ENCODE results near the gene RIPOR3. TPM values are rescaled to one million over a fixed set of nuclear protein-coding genes. Genes with fewer than 3 reads are reported as not detected.

RIPOR3 gene
- total RNA-seq, 1 experiment from 2014 or later: 0.46 TPM

- H3K27ac ChIP-seq (ENCODE audit: insufficient read length, low read depth, low read length): no peak overlapping the region
- no peak overlapping the region for H3K56ac ChIP-seq (ENCODE audit: insufficient read length, low read depth, low read length)
- no peak overlapping the region for H3T11ph ChIP-seq (ENCODE audit: low read length)
- no peak overlapping the region for H2AK5ac ChIP-seq (ENCODE audit: insufficient read length, low read length)
- H4K5ac ChIP-seq (ENCODE audit: insufficient read length, low read depth, low read length): no peak overlapping the region
- H2BK15ac ChIP-seq (ENCODE audit: low read depth, low read length): no peak overlapping the region
- H3K79me2 ChIP-seq (ENCODE audit: insufficient read depth, low read length): no peaks in the 10 kb centered on the region
- H3K9me3 Mint-ChIP-seq: no peaks in the 10 kb centered on the region
- no peak overlapping the region for H2BK12ac ChIP-seq (ENCODE audit: insufficient read length, low read depth, low read length)
- H3K14ac ChIP-seq (ENCODE audit: insufficient read depth, low read length): no peak overlapping the region
- no peaks in the 10 kb centered on the region for H3K27me3 Mint-ChIP-seq (ENCODE audit: low read depth)
- peaks cover 4 to 14% of the 10 kb centered on the region in 2 experiments for H3K4me1 Mint-ChIP-seq
- no peak overlapping the region for H3K4me3 Mint-ChIP-seq
- H2BK120ac ChIP-seq (ENCODE audit: low read depth, low read length, poor library complexity, severe bottlenecking): no peak overlapping the region
- no CpG with 5 or more reads among the region's 4 CpGs for WGBS (ENCODE audit: extremely low coverage, insufficient read length, low lambda C conversion rate)
- no peaks in the 10 kb centered on the region for H3K79me1 ChIP-seq (ENCODE audit: insufficient read depth, low read depth, low read length, poor library complexity, severe bottlenecking)
- H3K4me1 ChIP-seq (ENCODE audit: insufficient read depth, low read length): 0 out of 2 replicates have a peak, but pooled peaks cover 4% of the 10 kb centered on the region
- no peak overlapping the region for H4K8ac ChIP-seq (replicated peaks; ENCODE audit: insufficient read length, low read depth, low read length)
- no peak overlapping the region for H2BK20ac ChIP-seq (ENCODE audit: low read depth, low read length, poor library complexity, severe bottlenecking)
- no peak overlapping the region for H3K23ac ChIP-seq (ENCODE audit: insufficient read length, low read depth, low read length)
- no peak for DNase-seq
- no peaks in the 10 kb centered on the region for H3K9me3 ChIP-seq (ENCODE audit: control insufficient read depth, low read depth, low read length)
- no peaks in the 10 kb centered on the region for H3K23me2 ChIP-seq (ENCODE audit: insufficient read length, low read depth, low read length, poor library complexity, severe bottlenecking)
- H2AFZ ChIP-seq (ENCODE audit: low read length): no peak overlapping the region
- H3K18ac ChIP-seq (ENCODE audit: insufficient read length, low read depth, low read length): no peak overlapping the region
- no peak overlapping the region for H2BK5ac ChIP-seq (ENCODE audit: insufficient read length, low read length)
- no peak overlapping the region for H3K4me2 ChIP-seq (ENCODE audit: insufficient read depth, insufficient read length, low read length)
- no peaks in the 10 kb centered on the region for H3K27me3 ChIP-seq (ENCODE audit: insufficient read depth, low read length)
- H3K9ac ChIP-seq (ENCODE audit: extremely low read depth, insufficient read length, low read length): no peak overlapping the region
- no peak overlapping the region for H3K27ac Mint-ChIP-seq
- no peaks in the 10 kb centered on the region for H4K20me1 ChIP-seq (ENCODE audit: control insufficient read depth, insufficient read depth, insufficient read length)
- no peak for TF ChIP-seq CTCF (conservative IDR thresholded peaks at IDR 0.05)
- H4K91ac ChIP-seq (ENCODE audit: insufficient read length, low read depth, low read length): no peak overlapping the region
- no peaks in the 10 kb centered on the region for H3K36me3 Mint-ChIP-seq (ENCODE audit: insufficient read depth in 1 of 3, low read depth in 3 of 3)
- no peak overlapping the region for H3K4ac ChIP-seq (ENCODE audit: low read depth, low read length)
Observed at GRCh38 chr20:50682065-50682464, 9.3 kb downstream of the RIPOR3 start.
